Left kidney (tissue), 2 donors: ENCODE measurements around the gene EXOC3. TPM values are rescaled to one million over a fixed set of nuclear protein-coding genes. Genes with fewer than 3 reads are reported as not detected.
A peak's percentile ranks its signal among the peaks of the same experiment; 100 is the strongest.
"Not testable (repeated sequence)": the region's sequence is repeated elsewhere in the genome, so short reads cannot be mapped to it uniquely, and the experiment has no call there.

ENCODE experiments used
- DNase-seq: peaks from one replicate; pipeline ENCODE4 v3.0.0-alpha.2; 2013
- polyA plus RNA-seq: library from polyadenylated mRNA; unstranded; fragments of 120-200 nt; gene quantifications from one replicate; pipeline ENCODE4 v1.2.1, GENCODE V29; 2013; ENCODE audit not compliant: insufficient read length

Gene EXOC3
- polyA plus RNA-seq, 1 donor: 67.2 TPM

- DNase-seq: peak; percentile 78
Measured at GRCh38 chr5:472656-473550, 29.9 kb downstream of the EXOC3 start.

GRCh38 chr5:473551-474192, 30.7 kb downstream of the EXOC3 start:
- DNase-seq: no peak

GRCh38 chr5:474232-474839, 31.4 kb downstream of the EXOC3 start:
- DNase-seq: not testable (repeated sequence)

GRCh38 chr5:474840-475661, 32.1 kb downstream of the EXOC3 start:
- DNase-seq: no peak

GRCh38 chr5:475704-476101, 32.7 kb downstream of the EXOC3 start:
- DNase-seq: no peak

GRCh38 chr5:476102-476813, 33.3 kb downstream of the EXOC3 start:
- DNase-seq: no peak

- no peak for DNase-seq
Measured at GRCh38 chr5:476814-477175, 33.8 kb downstream of the EXOC3 start.

- no peak for DNase-seq
Measured at GRCh38 chr5:477247-477646, 34.3 kb downstream of the EXOC3 start.

GRCh38 chr5:477871-478270, 34.9 kb downstream of the EXOC3 start:
- DNase-seq: no peak

GRCh38 chr5:478369-478981, 35.5 kb downstream of the EXOC3 start:
- no peak for DNase-seq

GRCh38 chr5:478982-479535, 36.1 kb downstream of the EXOC3 start:
- DNase-seq: no peak

GRCh38 chr5:479566-480319, 36.8 kb downstream of the EXOC3 start:
- no peak for DNase-seq

- DNase-seq: no peak
Measured at GRCh38 chr5:481347-481746, 38.4 kb downstream of the EXOC3 start.

GRCh38 chr5:482021-482420, 39.0 kb downstream of the EXOC3 start:
- DNase-seq: no peak

GRCh38 chr5:482506-482905, 39.5 kb downstream of the EXOC3 start:
- no peak for DNase-seq

GRCh38 chr5:483011-483410, 40.0 kb downstream of the EXOC3 start:
- DNase-seq: no peak

GRCh38 chr5:483434-484140, 40.6 kb downstream of the EXOC3 start:
- no peak for DNase-seq

- DNase-seq: no peak
Measured at GRCh38 chr5:484556-484955, 41.6 kb downstream of the EXOC3 start.
